SK-N-SH (cell line): ENCODE results near the gene PCNX4. TPM values are rescaled to one million over a fixed set of nuclear protein-coding genes. Genes with fewer than 3 reads are reported as not detected.

Experiments
- CTCF ChIA-PET: fragments of 300-600, 350-600 bp; formaldehyde crosslinking; extraction: SDS; loops from one replicate; lab custom pipeline; 2021; lab: Yijun Ruan, JAX
- POLR2A ChIA-PET: fragments of 350-600 bp; sonication (Branson Sonifier 250); formaldehyde crosslinking; extraction: SDS; loops from one replicate; lab custom pipeline; 2020; ENCODE audit warnings: antibody characterized with exemption, inconsistent platforms; lab: Yijun Ruan, JAX
- DNase-seq: peaks from one replicate; pipeline ENCODE4 v3.0.0; 2012
- H2AFZ ChIP-seq: fragments of 200-600 bp; sonication (generic); 2 replicates; pipeline ENCODE4 v1.8.1; 2016; ENCODE audit warnings: antibody characterized with exemption, mild to moderate bottlenecking, low read depth
- H3F3A ChIP-seq: fragments of 200-600 bp; sonication (generic); replicated peaks from 2 replicates; pipeline ENCODE3; 2016; ENCODE audit warnings: antibody characterized with exemption, mild to moderate bottlenecking; ENCODE audit not compliant: insufficient read depth
- H3K27ac ChIP-seq, 2 experiments: fragments of 200-500 bp in 1 of 2; fragments of 200-600 bp in 1 of 2; sonication (Bioruptor generic) in 1 of 2; sonication (generic), shearing (Covaris generic) in 1 of 2; 2 replicates each; pipeline versions ENCODE4 v1.5.1 to v1.6.1; 2014 to 2016; ENCODE audit warnings: low read depth in 2 of 2, inconsistent platforms in 1 of 2, low read length in 1 of 2, mild to moderate bottlenecking in 1 of 2, mixed read lengths in 1 of 2
- H3K27me3 ChIP-seq: fragments of 200-600 bp; sonication (generic), shearing (Covaris generic); 2 replicates; pipeline ENCODE4 v1.6.1; 2016; ENCODE audit warnings: mixed run types; ENCODE audit not compliant: insufficient read depth
- H3K36me3 ChIP-seq, 2 experiments: fragments of 200-500 bp in 1 of 2; fragments of 200-600 bp in 1 of 2; sonication (Bioruptor generic) in 1 of 2; sonication (generic) in 1 of 2; replicated peaks in 1 of 2; 2 replicates each; pipeline versions ENCODE3 to v1.5.1; 2014 to 2016; ENCODE audit warnings: low read length in 1 of 2, mild to moderate bottlenecking in 1 of 2; ENCODE audit not compliant: insufficient read depth in 2 of 2, control insufficient read depth in 1 of 2
- H3K4me1 ChIP-seq, 2 experiments: fragments of 200-500 bp in 1 of 2; fragments of 200-600 bp in 1 of 2; sonication (Bioruptor generic) in 1 of 2; sonication (generic), shearing (Covaris generic) in 1 of 2; 2 replicates each; pipeline versions ENCODE4 v1.5.1 to v1.6.1; 2014 to 2016; ENCODE audit warnings: low read depth in 1 of 2, low read length in 1 of 2, mixed run types in 1 of 2; ENCODE audit not compliant: insufficient read depth in 2 of 2, control insufficient read depth in 1 of 2
- H3K4me2 ChIP-seq: fragments of 200-600 bp; sonication (generic), shearing (Covaris generic); 2 replicates; pipeline ENCODE4 v1.6.1; 2017; ENCODE audit warnings: mixed run types
- H3K4me3 ChIP-seq, 2 experiments: fragments of 200-500 bp in 1 of 2; fragments of 200-600 bp in 1 of 2; sonication (Bioruptor generic) in 1 of 2; sonication (generic), shearing (Covaris generic) in 1 of 2; 2 replicates each; pipeline versions ENCODE4 v1.5.1 to v1.8.1; 2014 to 2016; ENCODE audit warnings: low read depth in 2 of 2, inconsistent platforms in 1 of 2, low read length in 1 of 2, mild to moderate bottlenecking in 1 of 2, mixed read lengths in 1 of 2, moderate library complexity in 1 of 2
- H3K79me2 ChIP-seq: fragments of 200-600 bp; sonication (generic); 2 replicates; pipeline ENCODE4 v1.8.1; 2017; ENCODE audit warnings: mild to moderate bottlenecking; ENCODE audit not compliant: insufficient read depth
- H3K9ac ChIP-seq: fragments of 200-600 bp; sonication (generic); 2 replicates; pipeline ENCODE4 v1.6.1; 2017; ENCODE audit warnings: mixed run types
- H3K9me2 ChIP-seq: fragments of 200-600 bp; sonication (generic); 2 replicates; pipeline ENCODE4 v1.6.1; 2017; ENCODE audit warnings: mixed run types
- H3K9me3 ChIP-seq: fragments of 200-600 bp; sonication (generic); 2 replicates; pipeline ENCODE4 v1.6.1; 2017; ENCODE audit warnings: mixed run types, mild to moderate bottlenecking, moderate library complexity
- H4K20me1 ChIP-seq: fragments of 200-600 bp; sonication (generic); 2 replicates; pipeline ENCODE4 v1.6.1; 2017; ENCODE audit warnings: mild to moderate bottlenecking, mixed run types; ENCODE audit not compliant: insufficient read depth
- FOSL2 ChIP-seq: IDR thresholded peaks from 2 replicates; pipeline ENCODE4 v1.4.0; 2012; ENCODE audit warnings: low read depth, mild to moderate bottlenecking, moderate library complexity, borderline replicate concordance
- FOXM1 ChIP-seq: IDR thresholded peaks from 2 replicates; pipeline ENCODE4 v1.4.0; 2012; ENCODE audit warnings: low read depth, mild to moderate bottlenecking
- GABPA ChIP-seq: IDR thresholded peaks from 2 replicates; pipeline ENCODE4 v1.4.0; 2012; ENCODE audit warnings: low read depth, mild to moderate bottlenecking
- JUND ChIP-seq: IDR thresholded peaks from 2 replicates; pipeline ENCODE4 v1.4.0; 2012
- MEF2A ChIP-seq: IDR thresholded peaks from 2 replicates; pipeline ENCODE4 v1.4.0; 2012; ENCODE audit warnings: low read depth, borderline replicate concordance
- RAD21 ChIP-seq: IDR thresholded peaks from 2 replicates; pipeline ENCODE4 v1.6.1; 2012; ENCODE audit warnings: mild to moderate bottlenecking, low read length
- RCOR1 ChIP-seq: fragments of 150-350 bp; IDR thresholded peaks from 2 replicates; pipeline ENCODE4 v1.6.1; 2017; ENCODE audit warnings: antibody characterized with exemption, low read length
- RFX5 ChIP-seq: IDR thresholded peaks from 2 replicates; pipeline ENCODE4 v1.6.1; 2012; ENCODE audit warnings: mild to moderate bottlenecking, improper control_type of control experiment, low read length
- TAF1 ChIP-seq: IDR thresholded peaks from 2 replicates; pipeline ENCODE4 v1.6.1; 2012; ENCODE audit warnings: low read depth, mild to moderate bottlenecking, low read length, moderate library complexity, borderline replicate concordance
- USF1 ChIP-seq: IDR thresholded peaks from 2 replicates; pipeline ENCODE4 v1.4.0; 2012; ENCODE audit warnings: low read depth, borderline replicate concordance
- ZBTB33 ChIP-seq: IDR thresholded peaks from 2 replicates; pipeline ENCODE4 v1.4.0; 2012; ENCODE audit warnings: low read depth, borderline replicate concordance
- WGBS: methylation state at CpG from one replicate; pipeline ENCODE4 v1.1.6; 2017; ENCODE audit warnings: low lambda C conversion rate; 5-methylcytosine and 5-hydroxymethylcytosine counted together
- polyA plus RNA-seq, 3 experiments: library from polyadenylated mRNA; depleted of rRNA; stranded (reverse); fragments of >200 nt; gene quantifications; 2 replicates each; pipeline ENCODE4 v1.2.3, GENCODE V29; 2012
- TF ChIP-seq, protein P1 (sequence below): IDR thresholded peaks from 2 replicates; pipeline ENCODE4; 2012

PCNX4 gene
- polyA plus RNA-seq, 1 of the 3 experiments (the other 2 are of a cell fraction), result 21.1 TPM

- Histone ChIP-seq H3K9me3 (no peaks in the 10 kb centered on the region), H3K36me3 (peaks cover 4 to 7% of the 10 kb centered on the region in 2 experiments), H3K27me3 (no peaks in the 10 kb centered on the region), H3K4me3 (no peak overlapping the region), H4K20me1 (no peaks in the 10 kb centered on the region), H3K4me1 (peaks cover 13 to 22% of the 10 kb centered on the region in 2 experiments; a peak in 3 of 4 replicates), H3K9me2 (no peaks in the 10 kb centered on the region), H2AFZ (no peak overlapping the region), H3K9ac (no peak overlapping the region), H3K27ac (no peak overlapping the region), H3K4me2 (no peak overlapping the region), H3K79me2 (peaks cover 70% of the 10 kb centered on the region), H3F3A (peaks cover 7% of the 10 kb centered on the region)
- TF ChIP-seq RCOR1 (no peak), JUND (no peak), ZBTB33 (no peak), FOXM1 (no peak), GABPA (no peak), RAD21 (no peak), USF1 (no peak), RFX5 (no peak), MEF2A (no peak), TAF1 (no peak), FOSL2 (no peak)
- TF ChIP-seq, protein P1, sequence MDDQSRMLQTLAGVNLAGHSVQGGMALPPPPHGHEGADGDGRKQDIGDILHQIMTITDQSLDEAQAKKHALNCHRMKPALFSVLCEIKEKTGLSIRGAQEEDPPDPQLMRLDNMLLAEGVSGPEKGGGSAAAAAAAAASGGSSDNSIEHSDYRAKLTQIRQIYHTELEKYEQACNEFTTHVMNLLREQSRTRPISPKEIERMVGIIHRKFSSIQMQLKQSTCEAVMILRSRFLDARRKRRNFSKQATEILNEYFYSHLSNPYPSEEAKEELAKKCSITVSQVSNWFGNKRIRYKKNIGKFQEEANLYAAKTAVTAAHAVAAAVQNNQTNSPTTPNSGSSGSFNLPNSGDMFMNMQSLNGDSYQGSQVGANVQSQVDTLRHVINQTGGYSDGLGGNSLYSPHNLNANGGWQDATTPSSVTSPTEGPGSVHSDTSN, result no peak
- ChIA-PET POLR2A (interaction anchor here (1.5 kb wide), 1 partner anchor 69 kb away, joined by 4 read pairs; no protein-coding TSS in a partner anchor), CTCF (interaction anchor here (1.0 to 2.6 kb wide), 4 partner anchors 9 to 197 kb away, joined by 3 to 12 read pairs (median 3); no protein-coding TSS in a partner anchor)
- WGBS, result 75% methylated on average over 1 of the region's 2 CpGs
- DNase-seq, result no peak
These were observed 69.7 kb downstream of the PCNX4 start for GRCh38 chr14:60161196-60162107.
